Endothelial cell of umbilical vein (primary cell): Measurements from ENCODE around the gene C6orf89. TPM values are rescaled to one million over a fixed set of nuclear protein-coding genes. Genes with fewer than 3 reads are reported as not detected.

ENCODE experiments used
- BruUV-seq: library from RNA; stranded (reverse); fragments of 400-500 nt; replicated peaks from 2 replicates; lab custom pipeline; 2021; lab: Mats Ljungman, UMichigan
- CTCF ChIA-PET: fragments of 300-600, 350-600 bp; sonication (Branson Sonifier 250); formaldehyde crosslinking; loops from one replicate; lab custom pipeline; 2021; ENCODE audit warnings: antibody characterized with exemption, inconsistent platforms; lab: Charles Lee
- POLR2A ChIA-PET: fragments of 300-600, 350-600 bp; sonication (Branson Sonifier 250); formaldehyde crosslinking; loops from one replicate; lab custom pipeline; 2021; ENCODE audit warnings: antibody characterized with exemption, inconsistent platforms; lab: Charles Lee
- DNase-seq: peaks from one replicate; pipeline ENCODE4 v3.0.0-alpha.2; 2011; ENCODE audit warnings: low read depth, low spot score
- FAIRE-seq: peaks from 2 replicates; lab custom pipeline; 2011; peaks lifted over from hg19 to GRCh38; lab: Jason Lieb, UNC
- H2AFZ ChIP-seq: 2 replicates; pipeline ENCODE4 v1.6.0; 2012; ENCODE audit warnings: low read depth, low read length, control low read depth, inconsistent platforms
- H3K27ac ChIP-seq: 2 replicates; pipeline ENCODE4 v1.5.1; 2011; ENCODE audit warnings: low read depth, mild to moderate bottlenecking, control low read depth, low read length, moderate library complexity; ENCODE audit not compliant: insufficient read depth
- H3K27me3 ChIP-seq, 2 experiments: 2 replicates each; pipeline versions ENCODE4 v1.6.0 to v1.6.1; 2011; ENCODE audit warnings: low read length in 2 of 2, mixed read lengths in 1 of 2; ENCODE audit not compliant: control insufficient read depth in 2 of 2, insufficient read depth in 2 of 2
- H3K36me3 ChIP-seq, 2 experiments: 2 replicates in 1 of 2; 3 replicates in 1 of 2; pipeline ENCODE4 v1.5.1; 2011; ENCODE audit warnings: low read length in 2 of 2, mild to moderate bottlenecking in 1 of 2, moderate library complexity in 1 of 2; ENCODE audit not compliant: control insufficient read depth in 2 of 2, insufficient read depth in 2 of 2; ENCODE audit errors: extremely low read depth in 1 of 2
- H3K4me1 ChIP-seq: 3 replicates; pipeline ENCODE4 v1.5.1; 2011; ENCODE audit warnings: mild to moderate bottlenecking, low read length; ENCODE audit not compliant: control insufficient read depth, insufficient read depth; ENCODE audit errors: extremely low read depth
- H3K4me2 ChIP-seq: 2 replicates; pipeline ENCODE4 v1.6.1; 2011; ENCODE audit warnings: low read length, control low read depth, mixed read lengths; ENCODE audit not compliant: insufficient read depth
- H3K4me3 ChIP-seq, 3 experiments: fragments of 200-600 bp in 1 of 3; sonication (generic), shearing (Covaris generic) in 1 of 3; replicated peaks in 1 of 3; 2 replicates each; pipeline ENCODE4 v1.5.1; 2011 to 2016; ENCODE audit warnings: control low read depth in 3 of 3, low read length in 3 of 3, mild to moderate bottlenecking in 2 of 3, inconsistent platforms in 1 of 3, low read depth in 1 of 3, moderate library complexity in 1 of 3; ENCODE audit not compliant: insufficient read depth in 1 of 3
- H3K79me2 ChIP-seq: 2 replicates; pipeline ENCODE4 v1.6.0; 2012; ENCODE audit warnings: low read length, inconsistent platforms; ENCODE audit not compliant: control insufficient read depth, insufficient read depth
- H3K9ac ChIP-seq: replicated peaks from 2 replicates; pipeline ENCODE3; 2011; ENCODE audit warnings: low read length, control low read depth; ENCODE audit not compliant: insufficient read depth; ENCODE audit errors: extremely low read depth
- H3K9me1 ChIP-seq: replicated peaks from 3 replicates; pipeline ENCODE4 v1.6.0; 2011; ENCODE audit warnings: mild to moderate bottlenecking, low read length; ENCODE audit not compliant: control insufficient read depth, insufficient read depth; ENCODE audit errors: extremely low read depth
- H3K9me3 ChIP-seq: replicated peaks from 2 replicates; pipeline ENCODE4 v1.5.1; 2012; ENCODE audit warnings: low read length, inconsistent platforms; ENCODE audit not compliant: control insufficient read depth, insufficient read depth
- H4K20me1 ChIP-seq: replicated peaks from 2 replicates; pipeline ENCODE3; 2011; ENCODE audit warnings: mild to moderate bottlenecking, low read length; ENCODE audit not compliant: control insufficient read depth, insufficient read depth; ENCODE audit errors: extremely low read depth
- EZH2 ChIP-seq: IDR thresholded peaks from 2 replicates; pipeline ENCODE4 v1.6.1; 2012; ENCODE audit warnings: borderline replicate concordance, low read depth, mild to moderate bottlenecking, moderate library complexity, low read length, inconsistent platforms; ENCODE audit not compliant: severe bottlenecking
- FOS ChIP-seq: IDR thresholded peaks from 2 replicates; pipeline ENCODE4 v1.6.1; 2011; ENCODE audit warnings: mild to moderate bottlenecking, low read length, moderate library complexity, borderline replicate concordance; ENCODE audit not compliant: insufficient read depth
- GATA2 ChIP-seq: IDR thresholded peaks from 2 replicates; pipeline ENCODE4 v1.7.0; 2011; ENCODE audit warnings: low read depth, mild to moderate bottlenecking, moderate library complexity, mixed read lengths, low read length; ENCODE audit not compliant: insufficient read length, insufficient read depth
- MYC ChIP-seq: IDR thresholded peaks from one replicate; pipeline ENCODE4 v1.6.1; 2011; ENCODE audit warnings: mild to moderate bottlenecking, low read depth, low read length
- POLR2A ChIP-seq: IDR thresholded peaks from 2 replicates; pipeline ENCODE4 v1.6.1; 2012; ENCODE audit warnings: low read depth, mild to moderate bottlenecking, control low read depth, low read length
- POLR2AphosphoS5 ChIP-seq: IDR thresholded peaks from 2 replicates; pipeline ENCODE4 v1.6.1; 2012; ENCODE audit warnings: low read depth, mild to moderate bottlenecking, control low read depth, low read length, moderate library complexity; ENCODE audit not compliant: insufficient read depth
- dilution Hi-C: fragments of 300-500 bp; cut with MboI; formaldehyde crosslinking; loops from one replicate; pipeline ENCODE4 v1.15.0; 2019; ENCODE audit warnings: low sequenced_read_pairs; ENCODE audit not compliant: extremely low pct_ligation_motif_present
- intact Hi-C: fragments of 100-400 bp; cut with micrococcal nuclease; formaldehyde crosslinking; loops from one replicate; pipeline ENCODE4 v1.10.0; 2022
- polyA plus RNA-seq, 4 experiments: library from polyadenylated mRNA; depleted of rRNA in 3 of 4; stranded (reverse) in 3 of 4; unstranded in 1 of 4; fragments of >200 nt; gene quantifications; 2 replicates each; pipeline versions ENCODE4 v1.2.1 to v1.2.3, GENCODE V29; 2011 to 2012; ENCODE audit warnings: missing spikeins in 1 of 4
- total RNA-seq: library from RNA; stranded (reverse); gene quantifications from 2 replicates; pipeline ENCODE4 v1.2.3, GENCODE V29; 2021
- TF ChIP-seq, protein P1 (sequence below), 2 donors: IDR thresholded peaks; 1 replicate in 1 of 2; 2 replicates in 1 of 2; pipeline ENCODE4 v1.5.1; 2011; ENCODE audit warnings: low read length in 2 of 2, mild to moderate bottlenecking in 2 of 2, moderate library complexity in 2 of 2, control low read depth in 1 of 2, inconsistent platforms in 1 of 2, low read depth in 1 of 2; ENCODE audit not compliant: insufficient read depth in 1 of 2; ENCODE audit errors: extremely low read depth in 1 of 2

C6orf89 gene
- total and polyA plus RNA-seq, 2 donors (not counting 3 experiments of a cell fraction or from before 2014, with no cell fraction given) = 18.2 to 34.0 TPM

- POLR2A ChIA-PET = no interaction called here
- Histone ChIP-seq H3K27ac (no peak overlapping the region), H3K79me2 (peaks cover 5% of the 10 kb centered on the region), H3K4me2 (no peak overlapping the region), H2AFZ (no peak overlapping the region), H3K9ac (no peak overlapping the region), H3K4me3 (no peak overlapping the region), H3K9me1 (no peaks in the 10 kb centered on the region), H3K36me3 (peaks cover 42 to 92% of the 10 kb centered on the region in 2 experiments), H3K4me1 (no peaks in the 10 kb centered on the region), H3K9me3 (no peaks in the 10 kb centered on the region), H3K27me3 (no peaks in the 10 kb centered on the region), H4K20me1 (no peaks in the 10 kb centered on the region)
- TF ChIP-seq POLR2AphosphoS5 (no peak), GATA2 (no peak), POLR2A (no peak), MYC (no peak), EZH2 (no peak), FOS (no peak)
- TF ChIP-seq, protein P1, sequence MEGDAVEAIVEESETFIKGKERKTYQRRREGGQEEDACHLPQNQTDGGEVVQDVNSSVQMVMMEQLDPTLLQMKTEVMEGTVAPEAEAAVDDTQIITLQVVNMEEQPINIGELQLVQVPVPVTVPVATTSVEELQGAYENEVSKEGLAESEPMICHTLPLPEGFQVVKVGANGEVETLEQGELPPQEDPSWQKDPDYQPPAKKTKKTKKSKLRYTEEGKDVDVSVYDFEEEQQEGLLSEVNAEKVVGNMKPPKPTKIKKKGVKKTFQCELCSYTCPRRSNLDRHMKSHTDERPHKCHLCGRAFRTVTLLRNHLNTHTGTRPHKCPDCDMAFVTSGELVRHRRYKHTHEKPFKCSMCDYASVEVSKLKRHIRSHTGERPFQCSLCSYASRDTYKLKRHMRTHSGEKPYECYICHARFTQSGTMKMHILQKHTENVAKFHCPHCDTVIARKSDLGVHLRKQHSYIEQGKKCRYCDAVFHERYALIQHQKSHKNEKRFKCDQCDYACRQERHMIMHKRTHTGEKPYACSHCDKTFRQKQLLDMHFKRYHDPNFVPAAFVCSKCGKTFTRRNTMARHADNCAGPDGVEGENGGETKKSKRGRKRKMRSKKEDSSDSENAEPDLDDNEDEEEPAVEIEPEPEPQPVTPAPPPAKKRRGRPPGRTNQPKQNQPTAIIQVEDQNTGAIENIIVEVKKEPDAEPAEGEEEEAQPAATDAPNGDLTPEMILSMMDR (IDR thresholded peaks at IDR 0.05; ENCODE audit: extremely low read depth in 1 of 2, insufficient read depth in 1 of 2, low read depth in 1 of 2, low read length in 2 of 2) = no peak
- DNase-seq (no peak), FAIRE-seq (no peak)
- CTCF ChIA-PET = no interaction called here
- intact Hi-C loops = no loop called here
- BruUV-seq = no TSS peak
- dilution Hi-C loops = no loop called here
These were observed 87.4 kb downstream of the C6orf89 start for GRCh38 chr6:36973190-36973589.
